Liver (tissue), 9 donors: ENCODE measurements around the gene GON7. TPM values are rescaled to one million over a fixed set of nuclear protein-coding genes. Genes with fewer than 3 reads are reported as not detected.

Experiments used
- DNase-seq: peaks from one replicate; pipeline ENCODE4 v3.0.0-alpha.2; 2017; ENCODE audit warnings: low spot score
- H3K27ac ChIP-seq, 2 donors: one replicate each; pipeline ENCODE4 v1.7.0; 2013; ENCODE audit warnings: inconsistent platforms in 2 of 2, low read length in 2 of 2, control low read depth in 1 of 2, low read depth in 1 of 2, mild to moderate bottlenecking in 1 of 2
- H3K27me3 ChIP-seq, 4 donors: one replicate each; pipeline versions ENCODE4 v1.6.1 to v1.7.0; 2013; ENCODE audit warnings: low read length in 3 of 4, inconsistent platforms in 1 of 4, mild to moderate bottlenecking in 1 of 4, moderate library complexity in 1 of 4; ENCODE audit not compliant: control insufficient read depth in 4 of 4, insufficient read depth in 4 of 4
- H3K36me3 ChIP-seq, 4 donors: one replicate each; pipeline versions ENCODE4 v1.6.1 to v1.7.0; 2013; ENCODE audit warnings: low read length in 3 of 4, mild to moderate bottlenecking in 3 of 4, low read depth in 1 of 4, moderate library complexity in 1 of 4; ENCODE audit not compliant: control insufficient read depth in 4 of 4, insufficient read depth in 3 of 4
- H3K4me1 ChIP-seq, 4 donors: one replicate each; pipeline versions ENCODE4 v1.6.1 to v1.7.0; 2013; ENCODE audit warnings: low read length in 3 of 4, mild to moderate bottlenecking in 3 of 4, moderate library complexity in 1 of 4; ENCODE audit not compliant: control insufficient read depth in 4 of 4, insufficient read depth in 4 of 4
- H3K4me3 ChIP-seq, 3 donors: one replicate each; pipeline versions ENCODE4 v1.6.1 to v1.7.0; 2013; ENCODE audit warnings: low read length in 3 of 3, control low read depth in 1 of 3, low read depth in 1 of 3, mild to moderate bottlenecking in 1 of 3
- H3K9ac ChIP-seq, 2 donors: one replicate each; pipeline ENCODE4 v1.7.0; 2013; ENCODE audit warnings: low read length in 2 of 2, mild to moderate bottlenecking in 2 of 2, moderate library complexity in 2 of 2, control low read depth in 1 of 2, low read depth in 1 of 2
- H3K9me3 ChIP-seq, 4 donors: one replicate each; pipeline versions ENCODE4 v1.6.1 to v1.7.0; 2013; ENCODE audit warnings: low read length in 3 of 4; ENCODE audit not compliant: control insufficient read depth in 4 of 4
- ATF3 ChIP-seq: IDR thresholded peaks from 2 replicates; pipeline ENCODE4 v1.6.1; 2016; ENCODE audit warnings: antibody characterized with exemption
- CTCF ChIP-seq: fragments of 150-350 bp; IDR thresholded peaks from 2 replicates; pipeline ENCODE4 v1.5.1; 2017; ENCODE audit warnings: improper control_type of control experiment, low read depth, low read length; ENCODE audit not compliant: missing input control
- EGR1 ChIP-seq, 2 donors: IDR thresholded peaks; 2 replicates each; pipeline ENCODE4 v1.6.1; 2016 to 2018; ENCODE audit warnings: antibody characterized with exemption in 2 of 2, low read depth in 2 of 2
- FOXA1 ChIP-seq: IDR thresholded peaks from 2 replicates; pipeline ENCODE4 v1.6.1; 2016; ENCODE audit warnings: antibody characterized with exemption
- GABPA ChIP-seq, 2 donors: IDR thresholded peaks in 1 of 2; conservative IDR thresholded peaks in 1 of 2; 2 replicates each; pipeline ENCODE4 v1.6.1; 2016; ENCODE audit warnings: antibody characterized with exemption in 2 of 2, mild to moderate bottlenecking in 1 of 2, moderate library complexity in 1 of 2
- HNF4A ChIP-seq, 2 donors: conservative IDR thresholded peaks; 2 replicates each; pipeline ENCODE4 v1.6.1; 2016; ENCODE audit warnings: antibody characterized with exemption in 2 of 2, mild to moderate bottlenecking in 2 of 2
- HNF4G ChIP-seq: IDR thresholded peaks from 2 replicates; pipeline ENCODE4 v1.6.1; 2016; ENCODE audit warnings: antibody characterized with exemption
- JUND ChIP-seq, 2 donors: IDR thresholded peaks; 2 replicates each; pipeline ENCODE4 v1.6.1; 2016; ENCODE audit warnings: antibody characterized with exemption in 2 of 2
- MAX ChIP-seq: IDR thresholded peaks from 2 replicates; pipeline ENCODE4 v1.6.1; 2016; ENCODE audit warnings: antibody characterized with exemption
- NR2F2 ChIP-seq: IDR thresholded peaks from 2 replicates; pipeline ENCODE4 v1.6.1; 2016; ENCODE audit warnings: antibody characterized with exemption
- RAD21 ChIP-seq, 2 donors: IDR thresholded peaks; 2 replicates each; pipeline ENCODE4 v1.6.1; 2016; ENCODE audit warnings: antibody characterized with exemption in 2 of 2, mild to moderate bottlenecking in 2 of 2
- REST ChIP-seq: IDR thresholded peaks from 2 replicates; pipeline ENCODE4 v1.6.1; 2016; ENCODE audit warnings: antibody characterized with exemption, mild to moderate bottlenecking
- RXRA ChIP-seq, 2 donors: IDR thresholded peaks; 2 replicates each; pipeline ENCODE4 v1.6.1; 2017 to 2018; ENCODE audit warnings: antibody characterized with exemption in 2 of 2, mild to moderate bottlenecking in 1 of 2
- TAF1 ChIP-seq: conservative IDR thresholded peaks from 2 replicates; pipeline ENCODE4 v1.6.1; 2016; ENCODE audit warnings: antibody characterized with exemption, mild to moderate bottlenecking
- YY1 ChIP-seq: IDR thresholded peaks from 2 replicates; pipeline ENCODE4 v1.6.1; 2016; ENCODE audit warnings: antibody characterized with exemption, mild to moderate bottlenecking
- ZBTB33 ChIP-seq: IDR thresholded peaks from 2 replicates; pipeline ENCODE4 v1.6.1; 2016; ENCODE audit warnings: antibody characterized with exemption
- WGBS: extraction: QIAGEN DNeasy Blood & Tissue Kit; methylation state at CpG from one replicate; pipeline ENCODE4 v1.1.7; 2013; 5-methylcytosine and 5-hydroxymethylcytosine counted together
- polyA plus RNA-seq, 2 donors: library from polyadenylated mRNA; stranded (reverse) in 1 of 2; unstranded in 1 of 2; fragments of 200-250 nt in 1 of 2; fragments of >200 nt in 1 of 2; fragmentation: Nextera tagmentation in 1 of 2; extraction: Ambion mirVana in 1 of 2; gene quantifications; one replicate each; pipeline versions ENCODE4 v1.2.1 to v1.2.3, GENCODE V29; 2013 to 2015
- total RNA-seq, 2 donors: library from RNA; depleted of rRNA; stranded (reverse); fragments of >200 nt; gene quantifications; one replicate each; pipeline ENCODE4 v1.2.3, GENCODE V29; 2014
- donor health status: healthy.
- donor health status: healthy.
- donor health status: healthy.
- donor health status: healthy.
- donor health status: healthy.

Gene GON7
- total and polyA plus RNA-seq, 4 donors, result 9.0 to 11.2 (median 9.5) TPM

GRCh38 chr14:93223565-93223964 is 16.7 kb upstream of the GON7 start:
- no peaks in the 10 kb centered on the region for H3K9me3 ChIP-seq
- TF ChIP-seq MAX (no peak), RXRA (IDR thresholded peaks at IDR 0.05) (no peak), ZBTB33 (no peak), HNF4A (conservative IDR thresholded peaks at IDR 0.05) (no peak), CTCF (no peak), JUND (IDR thresholded peaks at IDR 0.05) (no peak), GABPA (IDR thresholded peaks at IDR 0.05 in 1 of 2, conservative IDR thresholded peaks at IDR 0.05 in 1 of 2) (no peak)
- H3K36me3 ChIP-seq, result peaks cover 9 to 56% (median 34%) of the 10 kb centered on the region in 4 donors
- H3K27me3 ChIP-seq, result no peaks in the 10 kb centered on the region
- H3K9ac ChIP-seq, result no peak overlapping the region
- no peaks in the 10 kb centered on the region for H3K4me1 ChIP-seq
- H3K27ac ChIP-seq, result no peak overlapping the region
- no peak for DNase-seq
- 98% methylated on average over 27 of the region's 27 CpGs for WGBS
- no peak overlapping the region for H3K4me3 ChIP-seq

GRCh38 chr14:93220509-93220908 is 13.6 kb upstream of the GON7 start:
- no peaks in the 10 kb centered on the region for H3K9me3 ChIP-seq
- no peak for TF ChIP-seq NR2F2
- TF ChIP-seq ZBTB33, result no peak
- TF ChIP-seq HNF4A (conservative IDR thresholded peaks at IDR 0.05), result no peak
- no peak for TF ChIP-seq GABPA (IDR thresholded peaks at IDR 0.05 in 1 of 2, conservative IDR thresholded peaks at IDR 0.05 in 1 of 2)
- TF ChIP-seq RAD21 (IDR thresholded peaks at IDR 0.05), result no peak
- no peak for TF ChIP-seq EGR1 (IDR thresholded peaks at IDR 0.05; ENCODE audit: low read depth in 2 of 2)
- TF ChIP-seq ATF3, result no peak
- TF ChIP-seq TAF1, result no peak
- no peak for TF ChIP-seq FOXA1
- TF ChIP-seq MAX, result no peak
- no peak for TF ChIP-seq JUND (IDR thresholded peaks at IDR 0.05)
- TF ChIP-seq CTCF, result no peak
- TF ChIP-seq RXRA (IDR thresholded peaks at IDR 0.05), result no peak
- TF ChIP-seq HNF4G, result no peak
- TF ChIP-seq REST, result no peak
- no peak for TF ChIP-seq YY1
- H3K27ac ChIP-seq, result no peak overlapping the region
- H3K4me3 ChIP-seq, result no peak overlapping the region
- H3K9ac ChIP-seq, result no peak overlapping the region
- H3K27me3 ChIP-seq, result no peaks in the 10 kb centered on the region
- no peaks in the 10 kb centered on the region for H3K4me1 ChIP-seq
- peaks cover 14 to 52% (median 27%) of the 10 kb centered on the region in 4 donors for H3K36me3 ChIP-seq
- DNase-seq, result no peak
